GM12864 (cell line): Measurements from ENCODE around the gene TBXAS1.

Source experiments
- DNase-seq: peaks from one replicate; pipeline ENCODE4 v3.0.0-alpha.2; 2011; ENCODE audit warnings: low read depth
- H3K4me3 ChIP-seq: 2 replicates; pipeline ENCODE4 v1.5.1; 2011; ENCODE audit warnings: mild to moderate bottlenecking, low read depth, low read length, control low read depth
- CTCF ChIP-seq: IDR thresholded peaks from 2 replicates; pipeline ENCODE4 v1.5.1; 2011; ENCODE audit warnings: low read depth, mild to moderate bottlenecking, moderate library complexity, low read length, control low read depth, inconsistent platforms; ENCODE audit errors: missing control alignments

TBXAS1 gene

GRCh38 chr7:139887992-139888481 is 59.0 kb downstream of the TBXAS1 start:
- no peak for DNase-seq
- TF ChIP-seq CTCF, result no peak
- no peak overlapping the region for H3K4me3 ChIP-seq

DNA sequence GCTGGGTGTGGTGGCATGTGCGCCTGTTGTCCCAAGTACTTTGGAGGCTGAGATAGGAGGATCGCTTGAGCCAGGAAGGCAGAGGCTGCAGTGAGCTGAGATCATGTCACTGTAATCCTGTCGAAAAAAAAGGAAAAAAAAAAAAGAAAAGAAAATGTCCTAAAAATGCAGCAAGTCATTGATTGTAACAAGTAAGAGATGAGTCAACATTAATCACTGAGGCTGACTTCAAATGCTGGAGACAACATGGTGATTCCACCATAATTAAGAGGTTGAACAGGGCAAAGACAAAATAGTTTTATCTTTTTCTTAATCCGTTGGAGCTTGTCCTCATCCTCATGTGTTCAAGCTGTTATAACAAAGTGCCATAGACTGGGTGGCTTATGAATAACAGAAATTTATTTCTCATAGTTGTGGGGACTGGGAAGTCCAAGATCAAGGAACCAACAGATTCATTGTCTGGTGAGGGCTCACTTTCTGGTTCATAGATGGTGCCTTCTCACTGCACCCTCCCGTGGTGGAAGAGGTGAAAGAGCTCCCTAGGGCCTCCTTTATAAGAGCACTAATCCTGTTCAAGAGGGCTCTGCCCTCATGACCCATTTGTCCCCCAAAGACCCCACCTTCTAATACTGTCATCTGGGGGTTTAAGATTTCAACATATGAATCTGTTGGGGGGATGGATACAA is 60.3 kb downstream of the TBXAS1 start:
- peak; percentile 11 for TF ChIP-seq CTCF
- no peak overlapping the region for H3K4me3 ChIP-seq
- DNase-seq, result no peak

- no peak overlapping the region for H3K4me3 ChIP-seq
- DNase-seq, result no peak
- no peak for TF ChIP-seq CTCF
Observed at GRCh38 chr7:139893461-139893860, 64.4 kb downstream of the TBXAS1 start.

GRCh38 chr7:139893999-139894398 is 64.9 kb downstream of the TBXAS1 start:
- no peak overlapping the region for H3K4me3 ChIP-seq
- no peak for DNase-seq
- no peak for TF ChIP-seq CTCF

GRCh38 chr7:139895141-139895829 is 66.2 kb downstream of the TBXAS1 start:
- DNase-seq, result no peak
- H3K4me3 ChIP-seq, result no peak overlapping the region
- no peak for TF ChIP-seq CTCF

DNA sequence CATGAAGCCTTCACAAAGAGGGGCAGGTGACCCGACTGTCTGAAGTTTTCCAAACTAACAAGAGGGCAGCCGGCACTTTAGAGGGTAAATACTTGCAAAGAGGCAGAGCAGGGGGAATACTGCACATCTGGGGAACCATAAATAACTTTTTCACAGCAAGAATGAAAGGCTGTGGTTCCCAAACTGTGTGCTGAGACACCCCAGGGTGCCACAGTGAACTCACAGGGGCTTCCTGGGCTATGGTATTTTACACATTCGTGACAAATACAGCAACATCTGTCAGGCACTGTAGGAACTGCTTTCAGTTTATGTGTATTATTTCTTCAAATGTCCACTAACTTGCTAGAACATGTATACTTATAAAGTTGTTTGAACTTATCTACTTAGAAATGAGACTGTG is 67.2 kb downstream of the TBXAS1 start:
- no peak for DNase-seq
- H3K4me3 ChIP-seq, result no peak overlapping the region
- no peak for TF ChIP-seq CTCF
